Stimulated activated CD8-positive, alpha-beta memory T cell treated with anti-CD3 and anti-CD28 coated beads, Interleukin-12 subunit alpha, Interleukin-12 subunit beta, amount 100 ng/mL, for 1 hour (primary cell): ENCODE measurements around the gene RBM6.
A peak's percentile ranks its signal among the peaks of the same experiment; 100 is the strongest.

ENCODE experiments used
- DNase-seq: peaks from one replicate; pipeline ENCODE4 v3.0.0-alpha.2; 2020; ENCODE audit warnings: low read depth

RBM6 gene

GRCh38 chr3:50089609-50089945, 149.6 kb downstream of the RBM6 start:
- no peak for DNase-seq

GRCh38 chr3:50090984-50091383, 151.0 kb downstream of the RBM6 start:
- DNase-seq, result no peak

DNA sequence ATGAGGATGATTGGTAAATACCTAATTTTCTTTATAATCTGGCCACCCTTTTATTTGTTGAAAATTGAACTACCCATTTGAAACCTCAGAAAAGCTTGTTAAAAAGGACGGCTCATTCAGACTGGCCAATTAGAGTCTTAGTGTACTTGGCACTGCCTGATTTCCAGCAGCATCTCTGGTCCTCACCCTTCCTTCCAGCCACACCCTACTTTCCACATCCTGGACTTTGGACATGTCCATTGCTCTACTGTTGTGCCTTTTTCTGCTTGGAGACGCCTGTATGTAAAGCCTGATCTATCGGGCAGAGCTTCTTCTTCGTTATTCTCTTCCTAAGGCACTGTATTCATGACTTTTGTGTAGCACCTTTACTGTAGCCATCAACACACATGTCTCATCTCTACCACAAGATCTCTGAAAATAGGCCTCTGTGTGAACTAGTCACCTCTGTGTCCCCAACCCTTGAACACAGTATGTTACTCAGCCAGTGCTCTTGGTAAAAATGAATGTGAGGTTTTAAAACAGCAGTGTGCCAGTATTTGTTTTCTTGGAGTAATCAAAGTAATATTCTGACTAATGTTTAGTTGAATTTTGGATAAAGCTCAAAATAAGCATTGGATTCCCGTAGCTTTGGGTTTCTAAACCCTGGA, 155.5 kb downstream of the RBM6 start:
- no peak for DNase-seq

DNA sequence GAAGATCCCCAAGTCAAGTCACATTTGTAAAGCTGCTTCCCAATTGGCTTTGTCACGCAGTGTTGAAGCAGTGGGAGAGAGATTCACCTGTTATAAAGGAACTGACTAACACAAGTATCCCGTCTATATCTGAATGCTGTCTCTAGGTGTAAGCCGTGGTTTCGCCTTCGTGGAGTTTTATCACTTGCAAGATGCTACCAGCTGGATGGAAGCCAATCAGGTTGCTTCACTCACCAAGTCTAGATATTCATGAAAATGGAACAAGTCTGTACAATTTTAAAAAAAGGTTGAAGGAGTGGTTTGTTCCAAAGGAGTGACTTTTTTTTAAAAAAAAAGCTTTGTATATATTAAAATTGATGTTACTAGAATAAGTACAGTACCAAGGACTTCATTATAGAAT, 160.4 kb downstream of the RBM6 start:
- DNase-seq, result no peak

- no peak for DNase-seq
These were observed 161.3 kb downstream of the RBM6 start for GRCh38 chr3:50100956-50101845.

DNA sequence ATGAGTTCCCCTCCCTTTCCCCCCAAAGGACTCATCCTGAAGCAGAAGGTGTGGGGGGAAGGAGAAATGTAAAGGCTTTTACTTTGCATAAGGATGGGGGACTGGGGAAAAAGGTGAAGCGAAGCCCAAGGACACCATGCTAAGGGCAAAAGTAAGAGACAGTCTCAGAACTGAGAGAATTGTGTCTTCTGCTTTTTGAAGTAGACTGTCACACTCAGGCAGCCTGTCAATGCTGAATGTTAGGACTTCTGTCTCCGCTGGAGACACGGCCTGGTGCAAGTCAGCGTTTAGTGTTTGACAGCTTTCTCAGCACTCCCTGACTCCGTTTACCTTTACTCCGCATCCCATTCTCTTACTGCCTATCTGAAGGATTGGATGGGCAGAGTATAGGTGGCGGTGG, 162.6 kb downstream of the RBM6 start:
- DNase-seq, result no peak

DNA sequence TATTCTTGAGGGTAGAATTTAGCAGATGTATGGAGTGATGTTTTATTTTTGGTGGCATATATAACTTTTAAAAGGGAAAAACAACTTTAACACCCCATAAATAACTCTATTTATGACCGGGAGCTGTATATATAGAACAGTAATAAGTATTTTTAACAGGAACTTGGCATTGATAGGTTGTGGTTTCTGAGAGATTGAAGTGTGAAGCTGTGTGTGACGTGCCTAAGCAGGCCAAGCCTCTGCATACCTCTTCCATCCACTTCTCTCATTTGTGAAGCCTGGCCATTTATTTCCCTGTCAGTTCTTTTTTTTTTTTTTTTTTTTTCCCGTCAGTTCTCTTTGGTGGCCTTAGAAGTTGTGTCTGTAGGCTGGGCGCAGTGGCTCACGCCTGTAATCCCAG, 171.8 kb downstream of the RBM6 start:
- no peak for DNase-seq

- DNase-seq, result no peak
These were observed 172.5 kb downstream of the RBM6 start for GRCh38 chr3:50112462-50112861.

- DNase-seq, result no peak
These were observed 177.2 kb downstream of the RBM6 start for GRCh38 chr3:50117120-50117519.

DNA sequence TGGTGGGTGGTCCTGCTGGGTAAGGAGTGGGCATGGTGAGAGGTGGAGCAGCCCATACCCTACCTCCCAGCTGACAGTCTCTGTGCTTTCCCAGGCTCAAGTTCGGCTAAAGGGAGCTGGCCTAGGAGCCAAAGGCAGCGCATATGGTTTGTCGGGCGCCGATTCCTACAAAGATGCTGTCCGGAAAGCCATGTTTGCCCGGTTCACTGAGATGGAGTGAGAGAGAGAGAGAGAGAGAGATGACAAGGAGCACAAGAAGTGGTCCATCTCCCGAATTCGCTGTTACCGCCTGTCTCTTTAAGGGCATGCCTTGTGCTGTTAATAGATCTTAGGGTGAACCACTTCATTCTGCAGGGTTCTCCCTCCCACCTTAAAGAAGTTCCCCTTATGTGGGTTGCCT, 178.3 kb downstream of the RBM6 start:
- no peak for DNase-seq

DNA sequence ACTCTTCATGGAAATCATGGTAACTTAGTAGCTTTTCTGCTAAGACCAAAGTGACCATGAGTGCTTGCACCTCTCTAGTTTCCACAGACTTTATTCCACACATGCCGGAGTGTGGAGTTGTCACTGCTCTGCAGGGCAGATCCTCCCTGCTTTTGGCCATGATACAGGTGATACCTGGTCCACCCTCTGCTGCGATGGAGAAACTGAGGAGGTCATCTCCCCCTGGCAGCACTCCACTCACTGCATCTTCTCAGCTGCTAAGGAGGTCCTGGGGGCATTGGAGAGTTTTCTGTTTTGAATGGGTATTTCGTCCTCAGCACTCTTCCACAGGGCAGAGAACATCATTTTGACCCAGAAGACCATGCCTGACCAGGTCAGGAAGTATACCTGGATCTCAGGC, 179.8 kb downstream of the RBM6 start:
- DNase-seq, result no peak

GRCh38 chr3:50120364-50121071, 180.6 kb downstream of the RBM6 start:
- no peak for DNase-seq

- DNase-seq, result peak; percentile 55
These were observed 181.4 kb downstream of the RBM6 start for GRCh38 chr3:50121072-50122032.

DNA sequence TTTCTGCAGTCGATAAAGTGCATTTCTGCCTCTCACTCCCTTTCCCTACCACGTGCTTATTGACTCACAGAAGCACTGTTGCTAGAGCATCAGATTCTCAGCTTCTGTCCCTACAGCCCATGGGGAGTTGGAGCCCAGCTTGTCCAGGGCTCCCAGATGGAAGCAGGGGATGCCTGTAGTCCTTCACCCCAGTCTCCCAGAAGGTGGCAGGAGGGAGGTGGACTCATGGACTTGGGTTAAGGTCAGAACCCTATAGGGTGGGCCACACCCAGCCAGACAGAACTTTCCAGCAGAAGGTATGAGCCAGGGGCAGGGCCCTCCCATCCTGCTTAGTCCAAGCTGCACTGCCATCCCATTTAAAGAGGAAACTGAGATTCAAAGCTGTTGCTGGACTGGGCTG, 182.1 kb downstream of the RBM6 start:
- no peak for DNase-seq

- DNase-seq, result no peak
These were observed 182.9 kb downstream of the RBM6 start for GRCh38 chr3:50122661-50123391.

GRCh38 chr3:50123394-50124051, 183.6 kb downstream of the RBM6 start:
- DNase-seq, result no peak

- no peak for DNase-seq
These were observed 184.3 kb downstream of the RBM6 start for GRCh38 chr3:50124052-50124799.

DNA sequence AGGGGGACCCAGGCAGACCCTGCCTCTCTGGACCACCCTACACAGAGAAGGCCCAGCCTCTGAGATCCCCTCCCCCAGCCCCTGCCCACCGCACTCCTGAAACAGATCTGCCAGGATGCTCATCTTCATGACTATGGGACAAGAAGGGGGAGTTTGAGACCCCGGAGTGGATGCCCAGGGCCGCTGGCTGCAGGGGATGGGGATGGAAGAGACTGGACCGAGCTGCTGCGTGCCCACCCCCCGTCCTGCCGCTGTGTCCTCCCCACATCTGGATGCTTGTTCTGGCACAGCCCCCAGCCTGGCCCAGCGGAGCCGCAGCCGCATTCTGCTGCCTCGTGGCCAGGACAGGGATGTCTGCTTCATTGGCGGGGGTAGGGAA, 184.8 kb downstream of the RBM6 start:
- DNase-seq, result no peak

DNA sequence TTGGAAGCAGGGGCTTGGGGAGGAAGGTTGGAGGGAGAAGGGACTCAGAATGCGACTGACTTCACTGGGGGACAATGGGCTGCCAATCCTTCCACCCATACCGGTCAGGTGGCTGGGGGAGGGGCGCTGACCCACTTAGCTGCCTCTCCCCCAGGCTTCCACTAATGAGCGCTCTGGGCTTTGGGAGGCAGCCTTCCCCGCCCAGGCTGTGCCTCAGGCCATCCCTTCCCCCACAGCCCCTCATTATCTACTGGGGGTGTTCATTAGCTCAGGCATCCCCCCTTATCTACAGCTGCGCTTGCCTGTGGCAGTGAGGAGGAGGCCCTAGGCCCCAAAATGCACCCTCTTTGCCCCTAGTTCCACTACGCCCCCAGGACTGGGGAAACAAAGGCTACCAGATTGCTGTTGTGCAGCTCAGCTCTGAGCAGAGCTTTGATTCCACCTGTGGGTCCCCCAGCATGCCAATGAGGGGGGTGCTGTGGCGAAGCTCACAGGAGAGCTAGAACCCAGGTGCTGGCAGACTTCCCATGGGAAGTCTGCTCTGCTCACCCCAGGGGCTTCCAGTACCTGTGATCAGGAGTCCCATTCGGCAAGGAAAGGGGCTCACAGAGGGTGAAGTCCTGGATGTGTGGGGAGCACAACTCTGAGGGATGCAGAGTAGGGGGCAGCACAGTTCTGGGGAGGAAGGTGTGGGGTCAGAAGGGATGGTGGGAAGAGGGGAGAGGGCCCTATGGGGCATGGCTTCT, 185.8 kb downstream of the RBM6 start:
- no peak for DNase-seq
